Measurements from ENCODE around the gene GABRA5. TPM values are rescaled to one million over a fixed set of nuclear protein-coding genes. Genes with fewer than 3 reads are reported as not detected.

Gene GABRA5
- total and polyA plus RNA-seq, 2 of the 13 experiments (the other 11 are each of a cell fraction or from before 2014, with no cell fraction given): not detected

GRCh38 chr15:26883466-26883865, 16.6 kb downstream of the GABRA5 start:
- no peak overlapping the region for H3K27ac ChIP-seq (ENCODE audit: extremely low read length, insufficient read depth, low read length)
- FAIRE-seq (no peak), DNase-seq (ENCODE audit: low spot score) (no peak), ATAC-seq (no peak)
- no peaks in the 10 kb centered on the region for H3K79me2 ChIP-seq (ENCODE audit: insufficient read depth, low read length)
- in situ Hi-C loops (cut with HindIII; ENCODE audit: extremely low pct_ligation_motif_present, low pct_unique_long_range_greater_than_20kb): no loop called here
- WGBS (ENCODE audit: low lambda C conversion rate): 47% methylated on average over 15 of the region's 32 CpGs
- BruUV-seq (replicated peaks): no TSS peak
- ChIA-PET POLR2A (no interaction called here), CTCF (ENCODE audit: low intra/inter-chr PET ratio, low total read pairs) (no interaction called here)
- H3K9ac ChIP-seq (ENCODE audit: insufficient read depth, low read depth, low read length): no peak overlapping the region
- H2AFZ ChIP-seq (ENCODE audit: low read length): no peak overlapping the region
- H3K4me1 ChIP-seq (ENCODE audit: insufficient read depth, low read length): peaks cover under 1% of the 10 kb centered on the region
- H3K4me2 ChIP-seq (ENCODE audit: low read depth, low read length): no peak overlapping the region
- no peaks in the 10 kb centered on the region for H3K36me3 ChIP-seq (replicated peaks in 1 of 2; ENCODE audit: control insufficient read depth in 1 of 2, insufficient read depth in 2 of 2, low read length in 2 of 2)
- intact Hi-C loops (cut with micrococcal nuclease; ENCODE audit: unreplicated experiment): no loop called here
- H4K20me1 ChIP-seq (ENCODE audit: insufficient read depth, low read length): no peaks in the 10 kb centered on the region
- H3K9me3 ChIP-seq (ENCODE audit: low read length): no peaks in the 10 kb centered on the region
- no peaks in the 10 kb centered on the region; a peak in 1 of 5 replicates for H3K27me3 ChIP-seq (ENCODE audit: control insufficient read depth in 1 of 2, insufficient read depth in 2 of 2, low read length in 2 of 2)
- TF ChIP-seq, protein P1, sequence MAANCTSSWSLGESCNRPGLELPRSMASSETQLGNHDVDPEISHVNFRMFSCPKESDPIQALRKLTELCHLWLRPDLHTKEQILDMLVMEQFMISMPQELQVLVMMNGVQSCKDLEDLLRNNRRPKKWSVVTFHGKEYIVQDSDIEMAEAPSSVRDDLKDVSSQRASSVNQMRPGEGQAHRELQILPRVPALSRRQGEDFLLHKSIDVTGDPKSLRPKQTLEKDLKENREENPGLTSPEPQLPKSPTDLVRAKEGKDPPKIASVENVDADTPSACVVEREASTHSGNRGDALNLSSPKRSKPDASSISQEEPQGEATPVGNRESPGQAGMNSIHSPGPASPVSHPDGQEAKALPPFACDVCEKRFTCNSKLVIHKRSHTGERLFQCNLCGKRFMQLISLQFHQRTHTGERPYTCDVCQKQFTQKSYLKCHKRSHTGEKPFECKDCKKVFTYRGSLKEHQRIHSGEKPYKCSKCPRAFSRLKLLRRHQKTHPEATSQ (CRISPR knock-in tag; IDR thresholded peaks at IDR 0.05; ENCODE audit: borderline replicate concordance): no peak
- TF ChIP-seq ZFY (CRISPR knock-in tag; IDR thresholded peaks at IDR 0.05) (no peak), ETS1 (CRISPR knock-in tag; IDR thresholded peaks at IDR 0.05) (no peak), FOXO1 (CRISPR knock-in tag; IDR thresholded peaks at IDR 0.05) (no peak)
- H3K4me3 ChIP-seq (replicated peaks in 1 of 3; ENCODE audit: insufficient read depth in 1 of 3, low read depth in 2 of 3, low read length in 3 of 3): no peak overlapping the region

GRCh38 chr15:26886566-26886965, 19.7 kb downstream of the GABRA5 start:
- no peaks in the 10 kb centered on the region for H3K36me3 ChIP-seq (replicated peaks in 1 of 2; ENCODE audit: control insufficient read depth in 1 of 2, insufficient read depth in 2 of 2, low read length in 2 of 2)
- intact Hi-C loops (cut with micrococcal nuclease; ENCODE audit: unreplicated experiment): loop anchor here (5.0 kb wide), 1 partner anchor 1166 kb away; no protein-coding TSS in a partner anchor
- no TSS peak for BruUV-seq (replicated peaks)
- no peak overlapping the region for H3K9ac ChIP-seq (ENCODE audit: insufficient read depth, low read depth, low read length)
- no peaks in the 10 kb centered on the region for H3K79me2 ChIP-seq (ENCODE audit: insufficient read depth, low read length)
- in situ Hi-C loops (cut with HindIII; ENCODE audit: extremely low pct_ligation_motif_present, low pct_unique_long_range_greater_than_20kb): no loop called here
- no peak overlapping the region for H2AFZ ChIP-seq (ENCODE audit: low read length)
- POLR2A ChIA-PET: no interaction called here
- H3K9me3 ChIP-seq (ENCODE audit: low read length): no peaks in the 10 kb centered on the region
- H4K20me1 ChIP-seq (ENCODE audit: insufficient read depth, low read length): no peaks in the 10 kb centered on the region
- peaks cover 9% of the 10 kb centered on the region for H3K4me1 ChIP-seq (ENCODE audit: insufficient read depth, low read length)
- no peak overlapping the region for H3K4me2 ChIP-seq (ENCODE audit: low read depth, low read length)
- 0% methylated on average over 4 of the region's 4 CpGs for WGBS (ENCODE audit: low lambda C conversion rate)
- no peak overlapping the region for H3K4me3 ChIP-seq (replicated peaks in 1 of 3; ENCODE audit: insufficient read depth in 1 of 3, low read depth in 2 of 3, low read length in 3 of 3)
- H3K27me3 ChIP-seq (ENCODE audit: control insufficient read depth in 1 of 2, insufficient read depth in 2 of 2, low read length in 2 of 2): 0 out of 5 replicates have a peak, but pooled peaks cover 0 to 1% of the 10 kb centered on the region in 2 experiments
- FAIRE-seq (no peak), ATAC-seq (no peak), DNase-seq (ENCODE audit: low spot score) (no peak)
- CTCF ChIA-PET (ENCODE audit: low intra/inter-chr PET ratio, low total read pairs): interaction anchor here (1.7 kb wide), 1 partner anchor 131 kb away, joined by 3 read pairs; no protein-coding TSS in a partner anchor
- H3K27ac ChIP-seq (ENCODE audit: extremely low read length, insufficient read depth, low read length): no peak overlapping the region
- no peak for TF ChIP-seq KLF11 (CRISPR knock-in tag; IDR thresholded peaks at IDR 0.05)
- TF ChIP-seq ELF3 (CRISPR knock-in tag; IDR thresholded peaks at IDR 0.05): no peak
- TF ChIP-seq, protein P2, sequence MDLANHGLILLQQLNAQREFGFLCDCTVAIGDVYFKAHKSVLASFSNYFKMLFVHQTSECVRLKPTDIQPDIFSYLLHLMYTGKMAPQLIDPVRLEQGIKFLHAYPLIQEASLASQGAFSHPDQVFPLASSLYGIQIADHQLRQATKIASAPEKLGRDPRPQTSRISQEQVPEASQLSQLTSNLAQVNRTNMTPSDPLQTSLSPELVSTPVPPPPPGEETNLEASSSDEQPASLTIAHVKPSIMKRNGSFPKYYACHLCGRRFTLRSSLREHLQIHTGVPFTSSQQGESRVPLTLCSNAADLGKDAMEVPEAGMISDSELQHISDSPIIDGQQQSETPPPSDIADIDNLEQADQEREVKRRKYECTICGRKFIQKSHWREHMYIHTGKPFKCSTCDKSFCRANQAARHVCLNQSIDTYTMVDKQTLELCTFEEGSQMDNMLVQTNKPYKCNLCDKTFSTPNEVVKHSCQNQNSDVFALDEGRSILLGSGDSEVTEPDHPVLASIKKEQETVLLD (CRISPR knock-in tag; IDR thresholded peaks at IDR 0.05; ENCODE audit: low read depth): no peak
- TF ChIP-seq NCOA5 (CRISPR knock-in tag; IDR thresholded peaks at IDR 0.05): no peak
- no peak for TF ChIP-seq ZNF772 (CRISPR knock-in tag; IDR thresholded peaks at IDR 0.05)
- TF ChIP-seq, protein P3, sequence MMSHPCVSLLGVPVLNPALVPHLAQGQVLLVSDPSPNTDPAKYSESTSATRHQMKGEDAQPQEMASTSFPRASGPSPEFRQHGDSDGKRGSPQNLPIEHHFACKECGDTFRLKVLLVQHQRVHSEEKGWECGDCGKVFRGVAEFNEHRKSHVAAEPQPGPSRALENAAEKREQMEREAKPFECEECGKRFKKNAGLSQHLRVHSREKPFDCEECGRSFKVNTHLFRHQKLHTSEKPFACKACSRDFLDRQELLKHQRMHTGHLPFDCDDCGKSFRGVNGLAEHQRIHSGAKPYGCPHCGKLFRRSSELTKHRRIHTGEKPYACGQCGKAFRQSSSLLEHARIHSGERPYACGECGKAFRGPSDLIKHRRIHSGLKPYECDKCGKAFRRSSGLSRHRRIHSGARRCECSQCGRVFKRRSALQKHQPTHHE (CRISPR knock-in tag; IDR thresholded peaks at IDR 0.05; ENCODE audit: borderline replicate concordance): no peak
- no peak for TF ChIP-seq MAF1 (CRISPR knock-in tag; IDR thresholded peaks at IDR 0.05; ENCODE audit: borderline replicate concordance)
- TF ChIP-seq CBX5 (CRISPR knock-in tag; IDR thresholded peaks at IDR 0.05; ENCODE audit: borderline replicate concordance): no peak
- TF ChIP-seq ZFX (CRISPR knock-in tag; IDR thresholded peaks at IDR 0.05; ENCODE audit: low read depth): no peak

Data from HepG2 (cell line).